HG03139 (cell line): ENCODE data around the gene ARHGAP42.
"Not testable (repeated sequence)": the region's sequence is repeated elsewhere in the genome, so short reads cannot be mapped to it uniquely, and the experiment has no call there.

ENCODE experiments used
- ATAC-seq: cut with Tn5 transposase; IDR thresholded peaks from one replicate; pipeline ENCODE4 v1.9.1; 2021; ENCODE audit not compliant: unreplicated experiment

ARHGAP42 gene, protein sequence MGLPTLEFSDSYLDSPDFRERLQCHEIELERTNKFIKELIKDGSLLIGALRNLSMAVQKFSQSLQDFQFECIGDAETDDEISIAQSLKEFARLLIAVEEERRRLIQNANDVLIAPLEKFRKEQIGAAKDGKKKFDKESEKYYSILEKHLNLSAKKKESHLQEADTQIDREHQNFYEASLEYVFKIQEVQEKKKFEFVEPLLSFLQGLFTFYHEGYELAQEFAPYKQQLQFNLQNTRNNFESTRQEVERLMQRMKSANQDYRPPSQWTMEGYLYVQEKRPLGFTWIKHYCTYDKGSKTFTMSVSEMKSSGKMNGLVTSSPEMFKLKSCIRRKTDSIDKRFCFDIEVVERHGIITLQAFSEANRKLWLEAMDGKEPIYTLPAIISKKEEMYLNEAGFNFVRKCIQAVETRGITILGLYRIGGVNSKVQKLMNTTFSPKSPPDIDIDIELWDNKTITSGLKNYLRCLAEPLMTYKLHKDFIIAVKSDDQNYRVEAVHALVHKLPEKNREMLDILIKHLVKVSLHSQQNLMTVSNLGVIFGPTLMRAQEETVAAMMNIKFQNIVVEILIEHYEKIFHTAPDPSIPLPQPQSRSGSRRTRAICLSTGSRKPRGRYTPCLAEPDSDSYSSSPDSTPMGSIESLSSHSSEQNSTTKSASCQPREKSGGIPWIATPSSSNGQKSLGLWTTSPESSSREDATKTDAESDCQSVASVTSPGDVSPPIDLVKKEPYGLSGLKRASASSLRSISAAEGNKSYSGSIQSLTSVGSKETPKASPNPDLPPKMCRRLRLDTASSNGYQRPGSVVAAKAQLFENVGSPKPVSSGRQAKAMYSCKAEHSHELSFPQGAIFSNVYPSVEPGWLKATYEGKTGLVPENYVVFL

DNA sequence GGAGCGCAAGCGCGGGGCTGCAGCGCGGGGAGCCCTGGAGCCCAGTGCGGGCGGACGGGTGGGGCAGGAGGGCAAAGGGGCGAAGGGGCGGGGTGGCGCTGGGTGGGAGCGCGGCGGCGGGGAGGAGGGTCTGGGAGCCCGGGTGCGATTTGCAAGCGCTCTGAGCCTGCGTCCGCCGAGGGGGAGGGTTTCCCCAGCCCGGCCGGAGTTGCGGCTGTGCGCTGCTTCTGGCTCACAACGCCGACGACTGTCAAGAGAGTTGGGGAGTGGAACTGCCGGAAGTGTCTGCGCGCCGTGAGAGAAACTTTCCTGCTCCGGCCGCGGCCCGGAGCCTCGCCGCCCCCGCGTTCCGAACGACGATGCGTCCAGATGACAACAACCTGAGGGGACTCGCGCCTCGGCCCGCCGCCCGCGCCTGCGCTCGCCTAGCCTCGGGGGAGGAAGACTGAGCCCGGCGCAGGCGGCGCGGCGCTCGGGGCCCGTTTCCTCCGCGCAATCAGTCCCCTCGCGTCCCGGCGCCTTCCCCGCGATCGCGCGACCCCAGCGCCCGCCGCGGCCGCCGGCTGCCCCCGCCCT lies at the start of gene ARHGAP42:
Gene ARHGAP42, plus strand, starts transcription at position 235 of the 576 bp plus-strand sequence. CDS start 391 bp downstream, outside the sequence.
- ATAC-seq, result peak; percentile 69

DNA sequence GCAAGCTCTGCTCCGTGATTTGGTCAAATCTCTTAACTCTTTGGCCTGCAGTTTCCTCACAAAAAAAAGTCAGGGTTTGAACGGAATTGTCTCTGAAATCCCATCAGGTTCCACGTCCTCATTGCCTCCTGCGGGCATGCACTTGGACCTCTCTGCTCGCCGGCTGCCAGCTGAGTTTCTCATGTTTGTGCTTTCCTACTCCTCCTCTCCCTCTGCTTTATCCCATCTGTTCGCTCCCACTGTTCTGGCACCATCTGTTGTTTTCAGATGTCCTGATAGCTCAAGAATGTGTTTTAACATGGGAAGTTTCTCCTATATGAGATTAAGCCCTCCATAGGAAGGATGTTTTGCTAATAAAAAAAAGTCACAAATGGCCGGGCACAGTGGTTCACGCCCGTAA lies 49.4 kb upstream of the ARHGAP42 start:
- no peak for ATAC-seq

DNA sequence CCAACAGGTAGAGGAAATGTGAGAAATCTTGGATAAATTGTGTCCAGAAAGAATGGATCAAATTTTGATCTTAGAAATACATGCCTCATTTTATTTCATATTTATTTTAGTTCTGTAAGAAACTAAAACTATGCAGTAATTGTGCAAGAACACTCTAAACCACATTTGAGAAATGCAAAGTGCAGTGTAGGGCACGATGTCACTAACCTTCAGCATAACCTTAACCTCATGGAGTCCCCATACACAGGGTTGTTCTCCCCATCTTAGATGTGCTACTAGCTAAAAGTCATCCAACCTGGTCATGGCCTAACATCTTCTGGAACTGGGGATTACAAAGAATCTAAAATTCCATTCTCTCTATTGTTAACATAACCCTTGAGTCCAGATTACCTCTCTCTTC lies 48.4 kb upstream of the ARHGAP42 start:
- no peak for ATAC-seq

DNA sequence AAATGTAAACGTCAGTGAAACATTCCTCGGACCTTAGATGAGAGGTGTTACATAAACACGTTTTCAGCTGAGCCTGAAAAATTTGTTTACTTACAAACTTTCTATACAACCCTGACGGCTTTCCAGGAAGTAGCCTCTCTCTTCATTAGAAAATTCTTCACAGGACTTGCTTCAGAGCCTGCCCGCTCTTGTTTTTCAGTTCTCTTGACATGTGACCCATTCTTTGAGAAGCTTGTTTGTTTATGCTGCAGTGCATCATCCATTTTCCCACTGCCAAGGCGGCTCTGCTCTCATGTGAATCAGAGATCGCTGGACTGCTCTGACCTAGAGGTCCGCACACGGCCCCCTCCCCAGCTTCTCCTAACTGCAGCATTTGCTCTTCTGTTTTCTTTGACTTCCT lies 47.9 kb upstream of the ARHGAP42 start:
- no peak for ATAC-seq

DNA sequence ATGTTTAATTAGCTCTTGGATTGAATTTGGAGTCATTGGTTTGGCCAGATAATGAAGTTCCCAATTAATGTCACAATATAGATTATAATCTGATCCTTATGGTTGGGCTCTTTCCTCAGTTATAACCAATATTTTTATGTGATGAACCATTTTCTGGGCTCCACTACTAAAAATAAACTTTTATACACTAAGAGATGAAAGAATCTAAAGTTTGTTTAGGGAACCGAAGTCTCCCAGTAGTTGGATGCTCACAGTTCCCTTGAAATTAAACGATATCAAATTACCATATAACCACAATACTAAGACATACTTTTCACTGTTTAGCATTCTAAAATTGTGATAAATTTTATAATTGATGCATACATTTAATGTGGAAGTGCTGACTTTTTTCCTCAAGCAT lies 47.0 kb upstream of the ARHGAP42 start:
- ATAC-seq, result no peak

DNA sequence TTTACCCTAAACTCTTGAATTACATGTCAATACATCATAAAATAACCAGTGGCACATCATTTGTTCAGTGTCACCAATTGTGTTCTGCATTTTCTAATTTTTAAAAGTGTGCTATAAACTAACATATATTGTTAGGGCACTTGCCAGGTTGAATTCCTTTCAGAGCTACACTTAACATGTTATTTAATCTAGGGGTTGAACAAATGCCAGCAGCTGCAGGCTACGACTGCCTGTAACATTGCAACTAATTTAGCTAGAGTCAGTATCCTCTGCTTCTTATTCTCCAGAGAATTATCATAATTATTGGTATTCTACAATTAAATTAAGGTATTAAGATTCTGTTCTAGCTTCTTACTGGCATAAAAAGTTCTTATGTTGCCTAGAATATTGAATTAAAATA lies 46.4 kb upstream of the ARHGAP42 start:
- no peak for ATAC-seq

DNA sequence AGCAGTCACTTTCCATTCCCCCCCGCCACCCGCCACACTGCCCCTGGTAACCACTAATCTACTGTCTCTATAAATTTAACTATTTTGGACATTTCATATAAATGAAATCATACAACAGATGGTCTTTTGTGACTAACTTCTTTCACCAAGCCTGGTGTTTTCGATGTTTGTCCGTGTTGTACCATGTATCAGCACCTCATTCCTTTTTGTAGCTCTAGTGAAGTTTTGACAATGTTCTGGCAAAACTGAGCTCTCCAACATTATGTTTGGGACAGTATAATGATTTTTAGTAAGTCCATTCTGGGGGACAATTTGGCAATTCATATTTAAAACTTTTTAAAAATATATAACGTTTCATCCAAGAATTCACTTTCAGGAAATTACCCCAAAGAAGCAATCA lies 45.6 kb upstream of the ARHGAP42 start:
- no peak for ATAC-seq

DNA sequence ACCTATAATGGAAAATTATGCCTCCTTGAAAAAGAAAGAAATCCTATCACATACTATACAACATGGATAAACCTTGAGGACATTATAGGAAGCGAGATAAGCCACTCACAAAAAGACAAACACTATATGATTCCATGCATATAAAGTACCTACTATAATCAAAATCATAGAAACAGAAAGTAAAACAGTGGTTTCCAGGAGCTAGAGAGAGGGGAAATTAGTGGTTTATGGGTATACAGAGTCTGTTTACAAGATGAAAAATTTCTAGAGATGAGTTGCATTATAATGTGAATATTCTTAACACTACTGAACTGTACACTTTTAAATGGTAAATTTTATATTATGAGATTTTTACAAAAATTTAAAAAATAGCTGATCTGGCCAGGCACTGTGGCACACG lies 40.5 kb upstream of the ARHGAP42 start:
- no peak for ATAC-seq

DNA sequence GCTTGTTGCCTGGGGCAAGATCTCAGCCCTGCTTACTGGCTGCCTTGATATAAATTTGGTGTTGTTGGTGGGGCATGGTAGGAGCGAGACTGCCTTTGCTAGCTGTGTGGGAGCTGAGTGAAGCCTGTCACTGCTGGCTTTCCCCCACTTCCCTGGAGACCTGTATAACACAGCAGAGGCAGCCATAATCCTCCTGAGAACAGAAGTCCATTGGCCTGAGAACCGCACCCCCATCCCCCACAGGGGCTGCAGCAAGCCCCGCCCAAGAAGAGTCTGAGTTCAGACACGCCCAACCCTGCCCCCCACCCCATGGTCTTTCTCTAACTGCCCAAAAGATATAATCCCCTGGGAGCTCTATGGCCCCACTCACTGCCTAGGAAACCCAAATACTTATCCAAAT lies 39.2 kb upstream of the ARHGAP42 start:
- ATAC-seq, result no peak

DNA sequence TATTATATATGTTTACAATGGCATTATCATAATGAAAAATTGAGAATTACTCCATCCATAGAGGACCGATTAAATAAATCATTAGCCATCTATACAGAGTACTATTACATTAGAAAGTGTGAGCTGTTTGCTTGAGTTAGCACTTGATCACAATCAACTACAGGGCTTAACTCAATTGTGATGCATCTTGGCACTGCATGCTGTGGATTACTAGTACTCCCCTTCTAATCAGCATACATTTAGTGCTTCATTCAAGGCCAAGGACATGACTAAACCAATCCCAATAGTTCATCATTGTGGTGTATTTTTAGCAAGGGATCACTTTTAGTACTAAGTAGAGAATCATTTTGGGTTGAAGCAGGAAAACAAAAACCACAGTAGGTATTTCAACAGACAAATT lies 23.5 kb upstream of the ARHGAP42 start:
- ATAC-seq, result no peak

DNA sequence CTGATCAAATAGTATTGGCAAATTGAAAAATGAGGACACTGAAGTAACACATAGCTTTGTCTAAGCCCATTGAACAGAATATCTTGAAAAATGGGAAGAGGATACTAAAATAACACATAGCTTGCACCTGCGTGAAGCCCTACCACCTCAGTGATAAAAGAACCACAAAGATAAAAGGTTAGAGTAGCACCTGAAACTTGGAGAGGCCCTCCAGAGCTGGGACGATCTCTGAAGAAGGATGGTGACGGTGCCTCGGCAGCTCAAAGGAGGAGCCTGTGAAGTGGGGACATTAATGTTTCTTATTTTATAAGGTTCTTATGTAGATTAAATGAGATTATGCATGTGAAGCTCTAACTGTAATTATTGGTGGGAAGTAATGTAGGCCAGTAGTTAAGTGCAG lies 23.1 kb upstream of the ARHGAP42 start:
- no peak for ATAC-seq

DNA sequence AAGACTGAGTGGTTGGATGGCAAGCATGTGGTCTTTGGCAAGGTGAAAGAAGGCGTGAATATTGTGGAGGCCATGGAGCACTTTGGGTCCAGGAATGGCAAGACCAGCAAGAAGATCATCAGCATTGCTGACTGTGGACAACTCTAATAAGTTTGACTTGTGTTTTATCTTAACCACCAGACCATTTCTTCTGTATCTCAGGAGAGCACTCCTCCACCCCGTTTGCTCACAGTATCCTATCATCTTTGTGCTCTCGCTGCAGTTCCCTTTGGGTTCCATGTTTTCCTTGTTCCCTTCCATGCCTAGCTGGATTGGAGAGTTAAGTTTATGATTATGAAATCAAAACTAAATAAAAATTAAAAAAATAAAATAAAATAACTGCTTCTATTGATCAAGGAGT lies 20.3 kb upstream of the ARHGAP42 start:
- not testable (repeated sequence) for ATAC-seq

DNA sequence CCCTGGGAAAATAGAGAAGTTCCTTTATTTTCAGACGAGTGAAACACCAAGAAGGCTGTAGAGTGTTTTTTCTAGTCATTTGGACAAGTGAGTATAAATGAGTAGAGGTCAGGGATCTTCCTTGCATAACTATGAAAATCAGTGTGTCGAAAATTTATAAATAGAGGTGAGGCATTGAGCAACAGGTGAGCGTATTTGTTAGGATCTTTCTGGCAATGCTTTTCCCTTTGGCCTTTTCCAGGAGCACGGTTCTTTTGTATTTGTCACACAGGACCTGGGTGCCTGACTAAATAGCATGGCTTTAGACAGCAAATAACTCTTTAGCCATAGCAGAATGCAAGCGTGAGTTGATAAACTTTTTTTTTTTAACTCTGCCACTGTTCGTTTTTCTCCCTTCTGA lies 19.6 kb upstream of the ARHGAP42 start:
- ATAC-seq, result no peak

DNA sequence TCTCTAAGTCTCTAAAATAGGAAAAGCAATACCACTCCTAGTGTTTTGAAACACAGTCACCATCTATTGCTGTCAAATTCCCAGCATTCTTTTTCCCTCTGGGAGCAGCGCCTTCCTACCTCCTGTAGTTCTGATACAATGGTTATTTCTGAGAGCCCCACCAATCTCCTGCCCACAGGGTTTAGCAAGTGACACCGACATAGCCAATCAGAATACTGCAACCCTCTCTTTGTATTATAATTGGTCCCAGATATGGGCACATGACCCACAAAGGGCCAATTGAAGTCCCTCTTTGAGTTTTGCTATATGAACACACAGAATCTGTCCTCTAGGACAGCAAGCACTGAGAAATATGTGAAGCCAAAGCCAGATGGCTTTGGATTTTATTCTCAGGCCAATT lies 16.9 kb upstream of the ARHGAP42 start:
- ATAC-seq, result no peak

DNA sequence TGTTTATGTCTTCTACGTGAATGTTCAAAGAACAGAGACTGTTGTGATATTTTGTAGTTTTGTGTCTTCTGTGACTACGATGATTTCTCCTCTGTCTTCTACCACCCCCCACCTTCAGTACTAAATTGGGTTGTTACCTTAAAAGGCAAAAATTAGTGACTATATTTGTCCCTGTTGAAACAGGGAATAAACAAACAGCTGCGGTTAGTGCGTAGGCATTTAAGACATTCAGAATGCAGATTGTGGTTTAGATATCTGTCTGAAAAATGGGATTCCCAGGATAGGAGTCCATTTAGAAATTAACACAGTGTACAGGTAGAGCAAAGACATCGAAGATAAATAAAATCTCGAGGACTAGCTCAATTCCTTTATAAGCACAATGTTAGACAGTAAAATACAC lies 15.6 kb upstream of the ARHGAP42 start:
- ATAC-seq, result no peak

DNA sequence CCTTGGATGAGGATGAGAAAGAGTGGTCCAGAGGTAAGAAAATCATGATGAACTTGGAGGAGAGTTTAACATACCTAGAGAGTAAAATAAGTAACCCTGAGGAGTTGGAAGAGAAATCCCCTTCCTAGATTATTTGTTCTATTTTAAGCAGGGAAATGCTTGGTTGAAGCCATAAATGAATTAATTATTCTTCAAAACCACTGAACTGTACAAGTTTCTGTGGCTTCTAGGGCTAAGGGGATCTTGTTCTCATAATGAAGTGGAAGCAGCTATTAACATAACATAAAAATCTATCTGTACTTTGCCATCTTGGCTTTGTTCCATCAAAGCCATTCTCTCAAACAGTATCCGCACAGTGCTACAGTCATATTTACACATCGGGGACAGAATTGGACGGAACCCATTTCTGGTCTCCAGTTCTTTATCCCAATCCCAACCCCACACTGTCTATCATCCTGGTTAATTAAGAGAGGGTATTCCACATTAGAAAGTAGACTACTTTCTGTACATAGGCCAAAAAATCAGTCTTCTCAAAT lies 14.5 kb upstream of the ARHGAP42 start:
- no peak for ATAC-seq

DNA sequence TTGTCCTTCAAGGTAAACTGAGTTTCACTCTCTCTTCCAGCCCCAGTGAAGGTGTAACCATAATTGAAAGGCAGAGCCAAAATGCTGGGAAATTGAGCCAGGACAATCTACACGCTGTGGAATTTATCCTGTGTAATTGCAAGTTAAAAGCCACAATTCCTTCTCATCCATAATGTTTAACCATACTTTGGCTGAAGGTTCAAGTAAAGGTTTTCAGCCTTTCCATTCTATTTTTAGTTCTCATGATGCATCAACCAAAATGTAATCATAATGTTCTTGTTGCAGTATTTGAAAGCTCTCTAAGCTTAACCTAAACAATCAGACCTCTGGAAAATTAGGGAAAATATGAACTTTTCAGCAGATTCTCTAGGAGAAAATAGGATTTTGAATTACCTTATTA lies 14.0 kb upstream of the ARHGAP42 start:
- ATAC-seq, result no peak

DNA sequence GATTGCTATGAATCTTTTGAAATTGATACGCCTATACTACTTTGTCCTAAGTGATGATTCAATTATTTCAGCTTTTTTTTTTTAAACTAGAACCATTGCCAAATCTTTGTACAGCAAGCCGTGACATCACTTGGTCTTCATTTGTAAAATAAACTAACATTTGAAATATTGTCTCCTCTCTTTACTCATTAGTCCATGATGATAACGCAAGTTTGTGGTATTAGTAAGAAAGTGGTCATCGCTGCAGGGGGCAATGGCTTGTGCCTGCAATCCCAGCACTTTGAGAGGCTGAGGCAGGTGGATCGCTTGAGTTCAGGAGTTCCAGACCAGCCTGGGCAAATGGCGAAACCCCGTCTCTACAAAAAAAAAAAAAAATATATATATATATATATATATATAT lies 12.9 kb upstream of the ARHGAP42 start:
- ATAC-seq, result no peak

DNA sequence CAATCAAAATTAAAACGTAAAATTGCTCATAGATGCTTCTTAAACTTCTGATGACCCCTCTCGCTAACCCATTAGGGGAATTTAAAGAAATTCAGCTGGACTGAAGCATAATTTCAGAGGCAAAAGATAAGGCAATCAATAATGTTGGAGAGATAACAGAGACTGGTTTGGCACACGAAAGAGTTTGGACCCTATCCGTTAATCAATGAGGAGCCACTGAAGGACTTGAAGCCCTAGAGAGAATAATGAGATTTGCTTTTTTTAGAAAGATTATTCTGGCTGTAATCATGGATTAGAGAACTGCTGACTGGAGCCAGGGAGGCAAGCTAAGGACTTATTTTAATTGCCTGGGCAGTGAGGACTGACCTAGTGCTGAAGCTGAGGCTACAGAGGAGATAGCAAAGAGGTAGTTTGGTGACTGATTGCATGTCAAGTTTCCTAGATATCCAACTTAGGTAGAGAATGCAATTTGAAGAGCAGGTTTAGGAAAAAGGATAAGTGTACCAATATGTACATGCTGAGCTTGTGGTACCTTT lies 11.9 kb upstream of the ARHGAP42 start:
- ATAC-seq, result no peak

DNA sequence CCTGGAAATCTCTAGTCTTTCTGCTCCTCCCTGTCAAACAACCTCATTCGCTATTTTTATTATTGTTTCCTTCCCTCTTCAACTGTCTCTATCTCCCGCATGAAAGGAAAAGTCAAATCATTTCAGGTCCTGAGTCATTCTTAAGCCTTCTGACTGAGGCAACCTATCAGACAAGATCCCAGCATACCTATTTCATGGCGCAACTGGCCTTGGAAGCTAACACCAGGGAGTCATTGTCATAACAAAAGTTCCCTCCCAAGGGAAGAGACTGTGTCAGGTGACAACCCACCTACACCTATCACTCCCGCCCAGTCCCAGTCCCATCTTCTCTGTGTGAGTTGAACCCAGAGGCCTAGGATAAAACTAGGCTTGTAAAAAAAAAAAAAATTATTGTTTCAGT lies 10.2 kb upstream of the ARHGAP42 start:
- no peak for ATAC-seq

DNA sequence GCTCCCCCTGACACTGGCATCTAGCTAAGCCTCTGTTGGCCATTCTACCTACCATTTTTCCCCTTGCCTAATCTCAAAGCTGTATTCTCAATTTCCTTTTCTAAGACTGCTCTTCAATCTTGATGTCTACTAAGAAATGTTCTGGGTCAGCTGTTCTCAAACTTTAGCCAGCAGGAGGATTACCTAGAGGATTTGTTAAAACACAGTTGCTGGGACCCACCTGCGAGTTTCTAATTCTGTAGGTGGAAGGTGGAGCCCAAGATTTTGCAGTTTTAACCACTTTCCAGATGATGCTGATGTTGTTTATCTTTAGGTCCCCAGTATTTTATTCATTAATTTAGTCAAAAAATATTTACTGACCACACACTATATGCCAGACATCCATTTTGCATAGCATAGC lies 9.3 kb upstream of the ARHGAP42 start:
- no peak for ATAC-seq
